ENCODE data around the gene LRRC4C. TPM values are rescaled to one million over a fixed set of nuclear protein-coding genes. Genes with fewer than 3 reads are reported as not detected.

The LRRC4C gene
- total RNA-seq, 6 donors from 2014 or later, result 0.37 to 1.2 (median 1.0) TPM; not detected in 2

DNA sequence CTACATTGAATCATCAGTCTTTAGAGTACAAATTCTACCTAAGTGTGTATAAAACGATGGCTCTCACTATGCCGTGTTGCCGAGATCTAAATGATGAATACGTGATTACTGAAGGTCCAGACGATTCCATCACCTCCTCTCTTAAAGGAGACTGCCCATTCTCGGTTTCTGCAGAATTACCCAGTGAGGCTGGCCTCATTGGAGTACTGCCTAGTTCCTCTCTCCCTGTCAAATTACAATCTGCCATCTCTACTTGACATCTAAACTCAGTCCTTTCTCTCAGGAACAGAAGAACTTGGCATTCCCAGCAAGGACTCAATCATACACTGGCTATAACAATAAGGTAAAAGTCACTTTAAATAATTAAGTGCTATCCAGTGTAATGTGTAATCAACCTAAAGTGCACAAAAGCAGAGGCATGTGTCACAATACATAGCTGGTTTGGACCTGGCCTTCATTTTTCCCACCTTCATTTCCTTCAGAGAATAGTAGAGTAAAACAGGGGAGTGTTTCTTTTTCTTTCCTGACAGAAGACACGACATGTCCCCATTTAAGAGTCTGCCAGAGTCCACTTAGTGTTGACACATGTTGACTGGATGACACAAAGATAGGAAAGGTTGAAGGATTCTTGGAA, 634.1 kb downstream of the LRRC4C start:
- H3K9me3 ChIP-seq, result no peaks in the 10 kb centered on the region
- H3K36me3 ChIP-seq, result no peaks in the 10 kb centered on the region
- no peaks in the 10 kb centered on the region for H3K27me3 ChIP-seq
- WGBS, 2 donors, result 84 to 87% methylated on average over 7 of the region's 7 CpGs
- no peak overlapping the region for H3K27ac ChIP-seq
- DNase-seq (no peak), ATAC-seq (ENCODE audit: low FRiP score in 2 of 2) (no peak)
- no peak for TF ChIP-seq POLR2AphosphoS5 (IDR thresholded peaks at IDR 0.05)
- H3K4me3 ChIP-seq, result no peak overlapping the region
- H3K4me1 ChIP-seq, result no peaks in the 10 kb centered on the region

DNA sequence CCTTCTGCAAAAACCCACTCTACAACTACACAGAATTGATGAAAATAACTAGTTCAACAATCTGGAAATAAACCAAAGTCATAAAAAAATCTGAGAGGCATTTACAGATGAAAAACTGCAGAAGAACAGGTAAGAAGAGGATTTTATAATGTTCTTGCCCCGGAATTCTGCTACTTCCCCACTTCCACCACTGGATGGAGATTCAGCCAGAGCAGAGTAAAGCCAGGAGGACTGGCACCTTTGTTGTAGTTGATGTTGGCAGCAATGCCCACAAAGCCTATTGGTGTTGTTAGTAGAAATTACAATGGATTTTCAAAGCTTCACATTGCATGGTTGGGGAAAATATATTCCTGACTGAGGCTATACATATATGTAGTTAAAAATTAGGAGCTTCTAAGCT, 640.2 kb downstream of the LRRC4C start:
- no peak for ATAC-seq (ENCODE audit: low FRiP score in 2 of 2)
- no peaks in the 10 kb centered on the region for H3K4me1 ChIP-seq
- H3K4me3 ChIP-seq, result no peak overlapping the region
- H3K27ac ChIP-seq, result no peak overlapping the region
- 65 to 71% methylated on average over 1 of the region's 1 CpG for WGBS, 2 donors
- no peaks in the 10 kb centered on the region for H3K27me3 ChIP-seq
- no peak for TF ChIP-seq POLR2A (IDR thresholded peaks at IDR 0.05)
- no peak for TF ChIP-seq EP300 (IDR thresholded peaks at IDR 0.05)
- TF ChIP-seq CTCF (IDR thresholded peaks at IDR 0.05), result no peak
- no peak for TF ChIP-seq POLR2AphosphoS5 (IDR thresholded peaks at IDR 0.05)
- no peak for DNase-seq
- H3K9me3 ChIP-seq, result peaks cover 0 to 3% (median 0%) of the 10 kb centered on the region in 4 donors
- H3K36me3 ChIP-seq, result no peaks in the 10 kb centered on the region

DNA sequence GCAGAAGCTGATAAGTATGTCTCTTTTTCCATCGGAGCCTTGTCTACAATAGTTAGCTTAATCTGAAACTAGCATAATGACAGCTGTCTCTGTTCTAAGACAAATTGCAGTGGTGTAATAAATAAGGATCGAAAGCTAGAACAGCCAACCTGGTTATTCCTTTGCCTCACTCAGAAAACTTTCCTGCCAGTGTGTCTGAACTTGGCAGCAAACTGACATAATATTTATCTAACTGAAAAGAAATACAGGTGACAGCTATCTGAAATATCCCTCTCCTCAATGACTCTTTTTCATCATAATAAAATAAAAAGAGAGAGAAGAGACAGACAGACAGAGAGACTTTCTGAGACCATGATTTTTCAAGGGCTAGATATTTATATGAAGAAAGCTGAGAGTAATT, 642.5 kb downstream of the LRRC4C start:
- Histone ChIP-seq H3K36me3 (no peaks in the 10 kb centered on the region), H3K27ac (no peak overlapping the region), H3K4me3 (no peak overlapping the region), H3K9me3 (peaks cover 0 to 3% (median 0%) of the 10 kb centered on the region in 4 donors), H3K27me3 (no peaks in the 10 kb centered on the region), H3K4me1 (no peaks in the 10 kb centered on the region)
- TF ChIP-seq CTCF (IDR thresholded peaks at IDR 0.05) (no peak), EP300 (IDR thresholded peaks at IDR 0.05) (no peak), POLR2A (IDR thresholded peaks at IDR 0.05) (no peak), POLR2AphosphoS5 (IDR thresholded peaks at IDR 0.05) (no peak)
- WGBS, 2 donors, result 81 to 91% methylated on average over 2 of the region's 2 CpGs
- ATAC-seq (ENCODE audit: low FRiP score in 2 of 2), result no peak
- DNase-seq, result no peak

GRCh38 chr11:40797981-40798380, 661.5 kb downstream of the LRRC4C start:
- no peaks in the 10 kb centered on the region for H3K36me3 ChIP-seq
- DNase-seq (no peak), ATAC-seq (ENCODE audit: low FRiP score in 2 of 2) (no peak)
- no peak overlapping the region for H3K27ac ChIP-seq
- no peak overlapping the region for H3K4me3 ChIP-seq
- no peaks in the 10 kb centered on the region for H3K4me1 ChIP-seq
- no peaks in the 10 kb centered on the region for H3K27me3 ChIP-seq
- WGBS, 2 donors, result 85 to 93% methylated on average over 1 of the region's 1 CpG
- TF ChIP-seq CTCF (IDR thresholded peaks at IDR 0.05), result no peak
- TF ChIP-seq EP300 (IDR thresholded peaks at IDR 0.05), result no peak
- no peak for TF ChIP-seq POLR2A (IDR thresholded peaks at IDR 0.05)
- TF ChIP-seq POLR2AphosphoS5 (IDR thresholded peaks at IDR 0.05), result no peak
- H3K9me3 ChIP-seq, result no peaks in the 10 kb centered on the region

DNA sequence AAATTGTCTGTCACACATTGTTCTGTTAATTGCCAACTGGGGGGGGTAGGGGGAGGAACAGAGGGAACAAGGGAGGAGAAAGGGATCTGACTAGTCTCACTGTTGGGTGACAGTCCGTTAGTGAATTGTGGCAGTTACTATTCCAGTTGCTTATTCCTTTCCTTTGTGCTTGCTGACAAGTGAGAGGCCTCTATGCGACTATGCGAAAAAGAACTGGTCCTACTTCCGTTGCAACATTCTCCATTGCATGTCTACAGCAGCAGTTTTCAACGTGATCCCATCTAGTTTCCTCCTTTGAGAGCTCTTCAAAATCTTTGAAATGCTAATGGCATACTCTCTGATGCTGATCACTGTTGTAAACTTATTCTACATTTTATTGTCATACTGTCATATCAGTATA, 672.2 kb downstream of the LRRC4C start:
- ATAC-seq (ENCODE audit: low FRiP score in 2 of 2) (no peak), DNase-seq (no peak)
- Histone ChIP-seq H3K4me3 (no peak overlapping the region), H3K9me3 (no peaks in the 10 kb centered on the region), H3K4me1 (no peaks in the 10 kb centered on the region), H3K36me3 (no peaks in the 10 kb centered on the region), H3K27ac (no peak overlapping the region), H3K27me3 (no peaks in the 10 kb centered on the region)
- 49 to 55% methylated on average over 5 of the region's 5 CpGs for WGBS, 2 donors
- TF ChIP-seq EP300 (IDR thresholded peaks at IDR 0.05) (no peak), POLR2A (IDR thresholded peaks at IDR 0.05) (no peak), CTCF (IDR thresholded peaks at IDR 0.05) (no peak), POLR2AphosphoS5 (IDR thresholded peaks at IDR 0.05) (no peak)
